Nephron progenitor cell (in vitro differentiated cells): ENCODE measurements around the gene THEM4.

Experiments
- DNase-seq: peaks from one replicate; pipeline ENCODE4 v3.0.0; 2021
- H3K27ac Mint-ChIP-seq: 2 replicates; pipeline ENCODE4 v1.8.0; 2021; ENCODE audit warnings: mild to moderate bottlenecking, moderate library complexity, mixed read lengths
- H3K27me3 Mint-ChIP-seq: 2 replicates; pipeline ENCODE4 v1.8.0; 2021; ENCODE audit warnings: mild to moderate bottlenecking, low read depth, mixed read lengths; ENCODE audit not compliant: poor library complexity
- H3K36me3 Mint-ChIP-seq: 2 replicates; pipeline ENCODE4 v1.8.0; 2021; ENCODE audit warnings: low read depth, mixed read lengths
- H3K4me1 Mint-ChIP-seq: 2 replicates; pipeline ENCODE4 v1.8.0; 2021; ENCODE audit warnings: mixed read lengths
- H3K4me3 Mint-ChIP-seq: 2 replicates; pipeline ENCODE4 v1.8.0; 2021; ENCODE audit warnings: mild to moderate bottlenecking, moderate library complexity, mixed read lengths
- H3K9me3 Mint-ChIP-seq: 2 replicates; pipeline ENCODE4 v1.8.0; 2021; ENCODE audit warnings: mild to moderate bottlenecking, moderate library complexity, mixed read lengths
- TF ChIP-seq, protein P1 (sequence below): fragments of 200-600 bp; sonication (generic); IDR thresholded peaks from 2 replicates; pipeline ENCODE4 v1.5.0; 2021; ENCODE audit warnings: antibody characterized with exemption

THEM4 gene

DNA sequence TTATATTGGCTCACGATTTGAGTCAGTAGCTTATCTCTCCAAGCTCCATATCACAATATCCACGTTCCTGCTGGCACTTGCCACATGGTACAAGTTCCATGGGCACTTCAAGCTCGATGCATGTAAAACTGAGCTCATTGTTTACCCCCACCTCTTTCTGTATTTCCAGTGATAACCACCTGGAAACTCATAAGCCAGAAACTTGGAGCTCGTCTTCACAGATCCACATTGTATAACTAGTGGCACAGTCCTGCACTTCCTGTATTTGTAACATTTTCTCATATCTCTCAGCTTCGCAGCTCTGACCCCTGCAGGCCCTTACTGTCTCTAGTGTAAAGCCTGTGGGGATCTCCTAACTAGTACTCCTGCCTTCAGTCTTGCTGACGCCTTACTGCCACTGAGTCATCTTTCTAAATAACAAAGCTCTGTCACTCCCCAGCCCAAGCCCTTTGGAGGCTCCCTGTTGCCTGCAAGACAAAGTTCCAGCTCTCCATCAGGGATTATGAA is 63.2 kb downstream of the THEM4 start:
- no peaks in the 10 kb centered on the region for H3K9me3 Mint-ChIP-seq
- no peak overlapping the region for H3K4me3 Mint-ChIP-seq
- DNase-seq: no peak
- H3K27ac Mint-ChIP-seq: peak overlapping the region; percentile 57
- no peaks in the 10 kb centered on the region for H3K4me1 Mint-ChIP-seq
- H3K27me3 Mint-ChIP-seq: peaks cover 46% of the 10 kb centered on the region
- TF ChIP-seq, protein P1, sequence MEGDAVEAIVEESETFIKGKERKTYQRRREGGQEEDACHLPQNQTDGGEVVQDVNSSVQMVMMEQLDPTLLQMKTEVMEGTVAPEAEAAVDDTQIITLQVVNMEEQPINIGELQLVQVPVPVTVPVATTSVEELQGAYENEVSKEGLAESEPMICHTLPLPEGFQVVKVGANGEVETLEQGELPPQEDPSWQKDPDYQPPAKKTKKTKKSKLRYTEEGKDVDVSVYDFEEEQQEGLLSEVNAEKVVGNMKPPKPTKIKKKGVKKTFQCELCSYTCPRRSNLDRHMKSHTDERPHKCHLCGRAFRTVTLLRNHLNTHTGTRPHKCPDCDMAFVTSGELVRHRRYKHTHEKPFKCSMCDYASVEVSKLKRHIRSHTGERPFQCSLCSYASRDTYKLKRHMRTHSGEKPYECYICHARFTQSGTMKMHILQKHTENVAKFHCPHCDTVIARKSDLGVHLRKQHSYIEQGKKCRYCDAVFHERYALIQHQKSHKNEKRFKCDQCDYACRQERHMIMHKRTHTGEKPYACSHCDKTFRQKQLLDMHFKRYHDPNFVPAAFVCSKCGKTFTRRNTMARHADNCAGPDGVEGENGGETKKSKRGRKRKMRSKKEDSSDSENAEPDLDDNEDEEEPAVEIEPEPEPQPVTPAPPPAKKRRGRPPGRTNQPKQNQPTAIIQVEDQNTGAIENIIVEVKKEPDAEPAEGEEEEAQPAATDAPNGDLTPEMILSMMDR: no peak
- no peaks in the 10 kb centered on the region for H3K36me3 Mint-ChIP-seq

DNA sequence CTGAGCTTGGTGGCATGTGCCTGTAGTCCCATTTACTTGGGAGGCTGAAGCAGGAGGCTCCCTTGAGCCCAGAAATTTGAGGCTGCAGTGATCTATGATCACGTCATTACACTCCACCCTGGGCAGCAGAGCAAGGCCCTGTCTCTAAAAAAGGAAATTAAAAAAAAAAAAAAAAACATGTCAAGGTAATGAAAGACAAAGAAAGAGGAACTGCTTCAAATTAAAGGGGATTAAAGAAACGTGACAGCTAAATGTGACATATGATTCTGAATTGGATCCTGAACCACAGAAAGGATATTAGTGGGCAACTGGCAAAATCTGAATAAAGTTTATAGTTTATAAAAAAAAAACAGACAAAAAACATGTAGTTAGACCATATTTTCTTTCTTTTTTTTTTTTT is 65.9 kb downstream of the THEM4 start:
- peaks cover 64% of the 10 kb centered on the region for H3K27me3 Mint-ChIP-seq
- peaks cover 11% of the 10 kb centered on the region for H3K4me1 Mint-ChIP-seq
- no peak overlapping the region for H3K27ac Mint-ChIP-seq
- no peak overlapping the region for H3K4me3 Mint-ChIP-seq
- DNase-seq: no peak
- H3K36me3 Mint-ChIP-seq: no peaks in the 10 kb centered on the region
- no peaks in the 10 kb centered on the region for H3K9me3 Mint-ChIP-seq
- TF ChIP-seq, protein P1: no peak

DNA sequence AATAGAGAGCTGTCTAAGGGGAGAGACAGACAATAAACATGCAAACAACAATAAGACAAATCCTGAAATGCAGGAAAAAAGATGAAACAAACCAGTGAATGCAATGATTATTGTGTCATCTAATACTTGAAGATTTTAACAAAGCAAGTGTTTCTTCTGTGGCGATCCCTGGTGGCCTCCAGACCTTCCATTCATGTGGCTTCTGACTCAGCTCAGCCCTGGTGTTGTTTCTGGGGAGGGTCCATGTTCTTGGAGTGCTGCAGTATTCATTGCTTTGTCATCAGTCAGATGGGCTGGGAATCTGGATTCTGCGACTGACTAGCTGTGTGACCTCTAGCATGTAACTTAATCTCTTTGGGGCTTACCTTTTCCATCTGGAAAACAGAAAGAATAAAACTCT is 68.2 kb downstream of the THEM4 start:
- TF ChIP-seq, protein P1: no peak
- H3K27ac Mint-ChIP-seq: no peak overlapping the region

DNA sequence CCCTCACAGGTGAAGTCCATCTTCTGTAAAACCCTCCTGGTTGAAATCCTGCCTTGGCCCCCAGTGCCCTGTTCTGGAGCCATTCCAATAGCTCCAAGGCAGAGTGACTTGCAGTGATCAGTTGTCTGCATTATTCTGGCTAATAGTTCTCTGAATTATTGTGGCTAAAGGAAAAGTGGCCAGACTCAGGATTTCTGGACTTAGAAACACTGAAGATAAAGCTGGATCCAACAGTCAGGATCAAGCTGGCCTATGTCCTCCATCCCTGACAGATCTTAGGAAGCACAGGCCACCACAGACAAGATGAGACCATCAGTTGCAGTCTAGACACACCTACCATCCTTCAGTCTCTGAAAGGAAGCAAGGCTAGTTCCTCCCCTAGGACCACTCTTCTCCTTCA is 68.9 kb downstream of the THEM4 start:
- Mint-ChIP-seq H3K4me1 (peaks cover 22% of the 10 kb centered on the region), H3K4me3 (peak overlapping the region; percentile 77), H3K27ac (no peak overlapping the region), H3K36me3 (no peaks in the 10 kb centered on the region), H3K27me3 (peaks cover 84% of the 10 kb centered on the region), H3K9me3 (no peaks in the 10 kb centered on the region)
- TF ChIP-seq, protein P1: no peak
- no peak for DNase-seq

More for the DNA sequence above, 68.2 kb downstream of the THEM4 start:
- no peak for DNase-seq
- Mint-ChIP-seq H3K27me3 (peaks cover 79% of the 10 kb centered on the region), H3K9me3 (no peaks in the 10 kb centered on the region), H3K36me3 (no peaks in the 10 kb centered on the region), H3K4me1 (peaks cover 22% of the 10 kb centered on the region), H3K4me3 (no peak overlapping the region)

DNA sequence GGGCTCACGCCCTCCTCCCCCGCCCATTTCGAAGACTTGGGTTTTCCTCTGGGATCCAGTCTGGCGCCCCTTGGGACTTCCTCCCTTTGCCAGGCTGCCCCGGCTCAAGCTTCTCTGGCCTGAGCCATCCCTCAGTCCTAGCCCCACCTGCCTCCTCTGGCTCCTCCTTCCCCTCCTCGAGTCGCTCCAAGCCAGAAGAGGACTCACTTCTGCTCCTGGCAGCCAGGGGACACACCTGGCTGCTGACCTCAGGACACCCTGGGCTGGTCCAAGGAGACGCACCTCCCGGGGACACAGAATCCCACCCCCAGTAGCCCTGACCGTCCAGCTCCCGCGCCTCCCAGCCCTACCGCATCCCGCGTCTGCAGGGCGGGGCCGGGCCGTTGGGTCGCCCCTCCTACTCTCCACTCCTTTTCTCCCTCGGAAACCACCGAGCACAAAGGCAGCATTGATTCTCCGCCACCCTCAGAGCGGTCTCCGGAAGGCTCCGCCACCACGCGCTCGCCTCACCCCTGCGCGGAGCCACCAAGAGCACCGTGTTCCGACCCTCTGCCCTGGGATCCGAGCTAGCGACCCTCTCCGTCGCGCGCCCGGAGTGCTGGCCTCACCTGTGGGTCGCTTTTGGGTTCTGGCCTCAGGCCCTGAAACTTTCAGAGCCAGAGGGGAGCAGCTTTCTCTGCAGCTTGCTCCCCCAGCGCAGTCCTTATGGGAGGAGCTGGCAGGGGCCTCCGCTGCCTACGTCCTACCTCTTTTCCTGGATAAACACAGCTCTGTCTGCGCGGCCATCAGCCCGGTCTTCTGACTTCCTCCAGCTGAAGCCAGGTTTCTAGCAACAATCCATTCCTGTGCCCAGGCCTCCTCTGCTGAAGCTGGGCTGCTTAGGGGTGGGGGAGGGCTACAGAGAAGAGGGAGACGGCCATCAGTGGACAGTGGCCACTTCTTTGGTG is 69.6 kb downstream of the THEM4 start, which contains the start of gene C2CD4D:
Gene C2CD4D (minus strand): TSS at position 364 of the 947 bp plus-strand sequence. CDS start 831 bp downstream, outside the sequence.
- DNase-seq: peak; percentile 61
- Mint-ChIP-seq H3K27ac (no peak within 1 kb of the TSS), H3K36me3 (no peaks in the 10 kb centered on the region), H3K27me3 (peaks cover 83% of the 10 kb centered on the region), H3K4me3 (peak within 1 kb of the TSS; percentile 77), H3K4me1 (peaks cover 22% of the 10 kb centered on the region), H3K9me3 (no peaks in the 10 kb centered on the region)
- TF ChIP-seq, protein P1: no peak
